Astrocyte of the cerebellum (primary cell): Measurements from ENCODE around the gene DNAH6.
A peak's percentile ranks its signal among the peaks of the same experiment; 100 is the strongest.

Experiments
- DNase-seq: peaks from one replicate; pipeline ENCODE4 v3.0.0-alpha.2; 2011; ENCODE audit warnings: low read depth
- H3K4me3 ChIP-seq: 2 replicates; pipeline ENCODE4 v1.5.1; 2011; ENCODE audit warnings: mild to moderate bottlenecking, low read depth, low read length, moderate library complexity
- CTCF ChIP-seq: IDR thresholded peaks from 2 replicates; pipeline ENCODE4 v1.5.1; 2012; ENCODE audit warnings: low read length, low read depth, moderate library complexity, mild to moderate bottlenecking; ENCODE audit errors: missing control alignments
- in situ Hi-C: cut with HindIII; loops from 2 replicates; pipeline ENCODE4 v1.10.0; 2017; ENCODE audit warnings: low sequenced_read_pairs

Gene DNAH6

GRCh38 chr2:84669122-84669521, 152.8 kb downstream of the DNAH6 start:
- no peak for DNase-seq
- no peak for TF ChIP-seq CTCF
- no peak overlapping the region for H3K4me3 ChIP-seq
- in situ Hi-C loops: no loop called here

GRCh38 chr2:84674099-84674498, 157.8 kb downstream of the DNAH6 start:
- no peak overlapping the region for H3K4me3 ChIP-seq
- in situ Hi-C loops: no loop called here
- no peak for TF ChIP-seq CTCF
- DNase-seq: no peak

- H3K4me3 ChIP-seq: no peak overlapping the region
- in situ Hi-C loops: no loop called here
- DNase-seq: no peak
- no peak for TF ChIP-seq CTCF
These were observed 158.3 kb downstream of the DNAH6 start for GRCh38 chr2:84674586-84674985.

GRCh38 chr2:84676295-84676694, 160.0 kb downstream of the DNAH6 start:
- in situ Hi-C loops: no loop called here
- DNase-seq: peak; percentile 27
- no peak overlapping the region for H3K4me3 ChIP-seq
- TF ChIP-seq CTCF: no peak

- no peak for TF ChIP-seq CTCF
- DNase-seq: no peak
- H3K4me3 ChIP-seq: no peak overlapping the region
- in situ Hi-C loops: no loop called here
These were observed 161.9 kb downstream of the DNAH6 start for GRCh38 chr2:84678214-84678613.

- no peak for DNase-seq
- no peak for TF ChIP-seq CTCF
- in situ Hi-C loops: no loop called here
- no peak overlapping the region for H3K4me3 ChIP-seq
These were observed 170.6 kb downstream of the DNAH6 start for GRCh38 chr2:84686783-84687476.
